Testis (tissue), 3 donors: ENCODE results near the gene KCNMB4. TPM values are rescaled to one million over a fixed set of nuclear protein-coding genes. Genes with fewer than 3 reads are reported as not detected.

Experiments
- DNase-seq: peaks from one replicate; pipeline ENCODE4 v3.0.0-alpha.2; 2019
- H3K27ac ChIP-seq, 2 donors: fragments of 200-600 bp; sonication (generic); one replicate each; pipeline ENCODE4 v1.5.1; 2019
- H3K27me3 ChIP-seq: fragments of 200-600 bp; sonication (generic); one replicate; pipeline ENCODE4 v1.5.1; 2019
- H3K36me3 ChIP-seq: fragments of 200-600 bp; sonication (generic); one replicate; pipeline ENCODE4 v1.5.1; 2017; ENCODE audit warnings: low read depth; ENCODE audit errors: missing control alignments
- H3K4me1 ChIP-seq: fragments of 200-600 bp; sonication (generic); one replicate; pipeline ENCODE4 v1.5.1; 2019
- H3K4me3 ChIP-seq, 2 donors: fragments of 200-600 bp; sonication (generic); one replicate each; pipeline ENCODE4 v1.5.1; 2017 to 2019
- H3K9me3 ChIP-seq: fragments of 200-600 bp; sonication (generic); one replicate; pipeline ENCODE4 v1.5.1; 2017
- POLR2A ChIP-seq: fragments of 450-650 bp; IDR thresholded peaks from one replicate; pipeline ENCODE4 v1.6.1; 2017; ENCODE audit warnings: antibody characterized with exemption, mild to moderate bottlenecking, moderate library complexity
- WGBS, 2 donors: methylation state at CpG; one replicate each; pipeline ENCODE4 v1.1.5; 2018; 5-methylcytosine and 5-hydroxymethylcytosine counted together
- intact Hi-C: fragments of 100-400 bp; cut with DNase I; formaldehyde crosslinking; loops from one replicate; pipeline ENCODE4 v1.15.1; 2023; ENCODE audit warnings: low total_unique reads
- polyA plus RNA-seq: library from polyadenylated mRNA; stranded (reverse); fragments of 350-450 nt; fragmentation: Illumina TruSeq; extraction: RNeasy Lipid Tissue Mini Kit (QIAGEN cat#74804); gene quantifications from one replicate; pipeline ENCODE4 v1.2.3, GENCODE V29; 2014; ENCODE audit warnings: low read depth, low replicate concordance; ENCODE audit not compliant: insufficient read depth
- small RNA-seq, 2 donors: library from RNA; depleted of rRNA; stranded (forward); fragments of <200 nt; gene quantifications; one replicate each; pipeline ENCODE3, GENCODE V24; 2016
- total RNA-seq, 2 donors: library from RNA; depleted of rRNA; stranded (reverse); fragments of >200 nt; gene quantifications; one replicate each; pipeline ENCODE4 v1.2.3, GENCODE V29; 2016
- TF ChIP-seq, protein P1 (sequence below), 3 experiments: fragments of 450-650 bp in 2 of 3; fragments of 200-600 bp in 1 of 3; sonication (generic) in 1 of 3; IDR thresholded peaks; one replicate each; pipeline ENCODE4 v1.5.1; 2016 to 2019; ENCODE audit warnings: antibody characterized with exemption in 3 of 3, mild to moderate bottlenecking in 2 of 3, moderate library complexity in 1 of 3

KCNMB4 gene
- total and polyA plus RNA-seq, 3 donors from 2014 or later, result 3.5 to 8.8 (median 7.1) TPM

DNA sequence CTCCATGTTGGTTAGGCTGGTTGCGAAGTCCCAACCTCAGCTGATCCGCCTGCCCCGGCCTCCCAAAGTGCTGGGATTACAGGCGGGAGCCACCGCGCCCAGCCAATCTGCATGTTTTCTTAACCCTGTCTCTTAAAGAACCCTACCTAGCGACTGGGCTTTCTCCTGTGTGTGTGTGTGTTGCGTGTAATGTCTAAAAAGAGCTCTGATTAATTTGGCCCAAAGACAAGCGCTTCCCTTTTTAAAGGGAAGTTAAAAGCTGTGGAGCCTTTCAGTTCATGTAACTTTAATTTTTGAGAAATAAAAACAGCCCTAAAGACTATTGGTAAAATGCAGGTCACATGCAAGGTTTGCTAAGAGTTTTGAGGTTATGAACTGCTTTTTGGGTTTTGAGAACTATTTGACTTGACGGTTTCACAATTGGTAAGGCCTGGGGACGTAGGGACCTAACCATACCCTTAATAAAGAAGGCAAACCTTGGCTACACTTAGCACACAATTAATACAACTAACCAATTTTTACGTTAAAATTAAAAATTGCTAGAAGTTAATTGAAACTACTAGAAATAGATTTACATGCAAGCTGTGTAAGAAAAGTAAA lies 103.2 kb downstream of the KCNMB4 start:
- 59 to 77% methylated on average over 12 of the region's 12 CpGs for WGBS, 2 donors
- H3K36me3 ChIP-seq, result no peaks in the 10 kb centered on the region
- no peak for DNase-seq
- H3K4me1 ChIP-seq, result no peaks in the 10 kb centered on the region
- H3K9me3 ChIP-seq, result no peaks in the 10 kb centered on the region
- H3K4me3 ChIP-seq, result no peak overlapping the region
- no peaks in the 10 kb centered on the region for H3K27me3 ChIP-seq
- no peak for TF ChIP-seq POLR2A
- TF ChIP-seq, protein P1, sequence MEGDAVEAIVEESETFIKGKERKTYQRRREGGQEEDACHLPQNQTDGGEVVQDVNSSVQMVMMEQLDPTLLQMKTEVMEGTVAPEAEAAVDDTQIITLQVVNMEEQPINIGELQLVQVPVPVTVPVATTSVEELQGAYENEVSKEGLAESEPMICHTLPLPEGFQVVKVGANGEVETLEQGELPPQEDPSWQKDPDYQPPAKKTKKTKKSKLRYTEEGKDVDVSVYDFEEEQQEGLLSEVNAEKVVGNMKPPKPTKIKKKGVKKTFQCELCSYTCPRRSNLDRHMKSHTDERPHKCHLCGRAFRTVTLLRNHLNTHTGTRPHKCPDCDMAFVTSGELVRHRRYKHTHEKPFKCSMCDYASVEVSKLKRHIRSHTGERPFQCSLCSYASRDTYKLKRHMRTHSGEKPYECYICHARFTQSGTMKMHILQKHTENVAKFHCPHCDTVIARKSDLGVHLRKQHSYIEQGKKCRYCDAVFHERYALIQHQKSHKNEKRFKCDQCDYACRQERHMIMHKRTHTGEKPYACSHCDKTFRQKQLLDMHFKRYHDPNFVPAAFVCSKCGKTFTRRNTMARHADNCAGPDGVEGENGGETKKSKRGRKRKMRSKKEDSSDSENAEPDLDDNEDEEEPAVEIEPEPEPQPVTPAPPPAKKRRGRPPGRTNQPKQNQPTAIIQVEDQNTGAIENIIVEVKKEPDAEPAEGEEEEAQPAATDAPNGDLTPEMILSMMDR (IDR thresholded peaks at IDR 0.05), result no peak
- no peak overlapping the region for H3K27ac ChIP-seq
- intact Hi-C loops, result no loop called here

DNA sequence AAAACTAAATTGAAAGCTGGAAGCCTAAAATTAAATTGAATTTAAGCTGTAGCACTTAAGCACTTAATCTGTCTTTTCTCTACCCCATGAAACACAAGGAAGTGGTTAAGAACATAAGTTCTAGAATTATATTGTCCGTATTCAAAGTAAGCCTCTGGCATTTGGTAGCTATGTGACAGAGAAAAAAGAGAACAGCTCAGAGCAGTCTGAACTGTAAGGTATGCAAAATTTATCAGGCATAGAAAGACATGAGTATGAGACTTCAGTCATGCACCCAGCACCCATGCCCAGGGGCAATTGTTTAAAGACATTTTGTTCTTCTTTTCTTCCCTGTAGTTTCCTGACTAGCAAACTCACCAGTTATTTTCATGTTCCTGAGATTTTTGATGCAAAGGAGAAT lies 116.7 kb downstream of the KCNMB4 start:
- WGBS, 2 donors, result 95 to 98% methylated on average over 1 of the region's 1 CpG
- intact Hi-C loops, result no loop called here

More for the DNA sequence above, 116.7 kb downstream of the KCNMB4 start:
- H3K27me3 ChIP-seq, result no peaks in the 10 kb centered on the region
- H3K36me3 ChIP-seq, result no peaks in the 10 kb centered on the region
- no peaks in the 10 kb centered on the region for H3K9me3 ChIP-seq
- no peak overlapping the region for H3K4me3 ChIP-seq
- no peak for DNase-seq
- H3K4me1 ChIP-seq, result no peaks in the 10 kb centered on the region
- no peak overlapping the region for H3K27ac ChIP-seq
- TF ChIP-seq POLR2A, result no peak
- TF ChIP-seq, protein P1 (IDR thresholded peaks at IDR 0.05), result no peak

Small RNA genes within 50 kb of the gene (small RNA-seq; reads per million reads assigned to genes)
- 0 reads per million in 2 donors for gene RNU4-65P

Other genes starting within 250 kb of the KCNMB4 start
- 100 to 1,000 TPM in 1 of 2 donors, 10 to 100 TPM in 1; 99.1 to 127 TPM for gene CNOT2, start 122.9 kb upstream of the KCNMB4 start, total RNA-seq
- gene CNOT2, start 122.9 kb upstream of the KCNMB4 start, polyA plus RNA-seq, result 56.1 TPM